ENCODE results near the gene FNIP2.

The FNIP2 gene

DNA sequence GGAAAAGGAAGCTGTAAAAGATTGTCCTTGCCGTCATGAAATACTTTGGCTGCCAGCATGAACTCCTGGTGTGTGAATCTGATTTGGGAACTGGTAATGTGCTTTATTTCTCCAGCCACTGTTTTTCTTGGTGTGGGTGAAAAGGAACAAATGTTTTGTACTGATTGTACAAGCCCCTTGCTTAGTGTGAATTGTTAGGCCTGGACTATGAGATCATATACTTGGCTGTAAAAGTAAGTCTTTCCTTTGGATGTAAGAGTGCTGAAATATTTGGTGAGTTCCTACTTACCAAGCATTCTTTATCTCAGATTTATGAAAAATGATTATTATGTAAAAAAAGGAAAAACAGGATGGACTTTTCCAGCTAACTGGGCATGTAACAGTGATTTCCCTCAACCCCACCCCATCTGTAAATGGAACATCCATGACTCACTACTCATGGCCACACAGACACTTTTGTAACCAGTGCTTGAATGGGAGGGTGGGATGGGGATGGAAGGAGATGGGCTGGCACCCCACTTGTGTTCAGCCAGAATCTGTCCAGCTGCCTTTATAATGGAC is 6.3 kb downstream of the FNIP2 start:
- H3K4me3 ChIP-seq (ENCODE audit: low read depth, low read length) = no peak overlapping the region
- no peak for TF ChIP-seq BCL11B (tag by site-specific recombination; IDR thresholded peaks at IDR 0.05; ENCODE audit: low read depth)
- no peak for TF ChIP-seq ZNF621 (tag by site-specific recombination; IDR thresholded peaks at IDR 0.05)
- TF ChIP-seq ZNF626 (tag by site-specific recombination; IDR thresholded peaks at IDR 0.05) = no peak
- TF ChIP-seq GFI1B (tag by site-specific recombination; IDR thresholded peaks at IDR 0.05) = no peak
- no peak for TF ChIP-seq SCRT1 (tag by site-specific recombination; IDR thresholded peaks at IDR 0.05; ENCODE audit: borderline replicate concordance)
- TF ChIP-seq REPIN1 (tag by site-specific recombination; IDR thresholded peaks at IDR 0.05; ENCODE audit: low read depth) = no peak
- peak; percentile 85 for TF ChIP-seq PRDM10 (tag by site-specific recombination; IDR thresholded peaks at IDR 0.05)
- no peak for TF ChIP-seq ZNF561 (tag by site-specific recombination; IDR thresholded peaks at IDR 0.05; ENCODE audit: borderline replicate concordance)
- TF ChIP-seq ZNF48 (tag by site-specific recombination; IDR thresholded peaks at IDR 0.05) = no peak
- no peak for TF ChIP-seq HOXA7 (CRISPR knock-in tag; IDR thresholded peaks at IDR 0.05; ENCODE audit: borderline replicate concordance)
- no peak for TF ChIP-seq ZNF521 (tag by site-specific recombination; IDR thresholded peaks at IDR 0.05)
- no peak for TF ChIP-seq ZNF140 (tag by site-specific recombination; IDR thresholded peaks at IDR 0.05)
- TF ChIP-seq KLF16 (tag by site-specific recombination; IDR thresholded peaks at IDR 0.05) = no peak
- TF ChIP-seq ZSCAN5A (tag by site-specific recombination; IDR thresholded peaks at IDR 0.05) = no peak
- TF ChIP-seq SALL2 (tag by site-specific recombination; IDR thresholded peaks at IDR 0.05; ENCODE audit: borderline replicate concordance) = no peak
- no peak for TF ChIP-seq ZNF560 (tag by site-specific recombination; IDR thresholded peaks at IDR 0.05; ENCODE audit: borderline replicate concordance)
- no peak for TF ChIP-seq ZNF555 (tag by site-specific recombination; conservative IDR thresholded peaks at IDR 0.05)
- TF ChIP-seq ZNF677 (tag by site-specific recombination; IDR thresholded peaks at IDR 0.05) = no peak
- TF ChIP-seq, protein P1, sequence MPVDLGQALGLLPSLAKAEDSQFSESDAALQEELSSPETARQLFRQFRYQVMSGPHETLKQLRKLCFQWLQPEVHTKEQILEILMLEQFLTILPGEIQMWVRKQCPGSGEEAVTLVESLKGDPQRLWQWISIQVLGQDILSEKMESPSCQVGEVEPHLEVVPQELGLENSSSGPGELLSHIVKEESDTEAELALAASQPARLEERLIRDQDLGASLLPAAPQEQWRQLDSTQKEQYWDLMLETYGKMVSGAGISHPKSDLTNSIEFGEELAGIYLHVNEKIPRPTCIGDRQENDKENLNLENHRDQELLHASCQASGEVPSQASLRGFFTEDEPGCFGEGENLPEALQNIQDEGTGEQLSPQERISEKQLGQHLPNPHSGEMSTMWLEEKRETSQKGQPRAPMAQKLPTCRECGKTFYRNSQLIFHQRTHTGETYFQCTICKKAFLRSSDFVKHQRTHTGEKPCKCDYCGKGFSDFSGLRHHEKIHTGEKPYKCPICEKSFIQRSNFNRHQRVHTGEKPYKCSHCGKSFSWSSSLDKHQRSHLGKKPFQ (tag by site-specific recombination; IDR thresholded peaks at IDR 0.05) = peak; percentile 77
- TF ChIP-seq, protein P2, sequence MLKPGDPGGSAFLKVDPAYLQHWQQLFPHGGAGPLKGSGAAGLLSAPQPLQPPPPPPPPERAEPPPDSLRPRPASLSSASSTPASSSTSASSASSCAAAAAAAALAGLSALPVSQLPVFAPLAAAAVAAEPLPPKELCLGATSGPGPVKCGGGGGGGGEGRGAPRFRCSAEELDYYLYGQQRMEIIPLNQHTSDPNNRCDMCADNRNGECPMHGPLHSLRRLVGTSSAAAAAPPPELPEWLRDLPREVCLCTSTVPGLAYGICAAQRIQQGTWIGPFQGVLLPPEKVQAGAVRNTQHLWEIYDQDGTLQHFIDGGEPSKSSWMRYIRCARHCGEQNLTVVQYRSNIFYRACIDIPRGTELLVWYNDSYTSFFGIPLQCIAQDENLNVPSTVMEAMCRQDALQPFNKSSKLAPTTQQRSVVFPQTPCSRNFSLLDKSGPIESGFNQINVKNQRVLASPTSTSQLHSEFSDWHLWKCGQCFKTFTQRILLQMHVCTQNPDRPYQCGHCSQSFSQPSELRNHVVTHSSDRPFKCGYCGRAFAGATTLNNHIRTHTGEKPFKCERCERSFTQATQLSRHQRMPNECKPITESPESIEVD (tag by site-specific recombination; IDR thresholded peaks at IDR 0.05) = peak; percentile 62
- no peak for TF ChIP-seq EGR2 (tag by site-specific recombination; IDR thresholded peaks at IDR 0.05; ENCODE audit: low read depth)
- TF ChIP-seq ZBTB20 (tag by site-specific recombination; IDR thresholded peaks at IDR 0.05) = no peak
- TF ChIP-seq ZNF19 (tag by site-specific recombination; IDR thresholded peaks at IDR 0.05; ENCODE audit: low read depth) = no peak
- no peak for TF ChIP-seq ZNF184 (tag by site-specific recombination; IDR thresholded peaks at IDR 0.05)
- H3K4me1 ChIP-seq (ENCODE audit: control insufficient read depth, insufficient read depth, low read length) = peaks cover 36% of the 10 kb centered on the region
- CTCF ChIA-PET = interaction anchor here (0.9 to 1.1 kb wide), 2 partner anchors 75 to 103 kb away, joined by 3 to 4 read pairs; partner anchors contain the start of gene ETFDH
- H3K27ac ChIP-seq (ENCODE audit: extremely low read depth, low read depth, low read length) = no peak overlapping the region
- POLR2A ChIA-PET = interaction anchor here (0.5 to 0.6 kb wide), 2 partner anchors 10 to 237 kb away, joined by 3 read pairs; no protein-coding TSS in a partner anchor
- no peaks in the 10 kb centered on the region for H3K9me3 ChIP-seq (ENCODE audit: control insufficient read depth, insufficient read depth, low read depth, low read length)
- H3K36me3 ChIP-seq (ENCODE audit: control insufficient read depth in 2 of 2, insufficient read depth in 1 of 2, low read length in 2 of 2) = no peaks in the 10 kb centered on the region
